GM12891 (cell line): Measurements from ENCODE around the gene ZNF283.

Source experiments
- POLR2AphosphoS5 ChIP-seq: IDR thresholded peaks from 2 replicates; pipeline ENCODE4 v1.6.1; 2011; ENCODE audit warnings: low read depth, low read length, control low read depth
- TAF1 ChIP-seq: IDR thresholded peaks from 2 replicates; pipeline ENCODE4 v1.6.1; 2011; ENCODE audit warnings: low read depth, low read length, control low read depth

DNA sequence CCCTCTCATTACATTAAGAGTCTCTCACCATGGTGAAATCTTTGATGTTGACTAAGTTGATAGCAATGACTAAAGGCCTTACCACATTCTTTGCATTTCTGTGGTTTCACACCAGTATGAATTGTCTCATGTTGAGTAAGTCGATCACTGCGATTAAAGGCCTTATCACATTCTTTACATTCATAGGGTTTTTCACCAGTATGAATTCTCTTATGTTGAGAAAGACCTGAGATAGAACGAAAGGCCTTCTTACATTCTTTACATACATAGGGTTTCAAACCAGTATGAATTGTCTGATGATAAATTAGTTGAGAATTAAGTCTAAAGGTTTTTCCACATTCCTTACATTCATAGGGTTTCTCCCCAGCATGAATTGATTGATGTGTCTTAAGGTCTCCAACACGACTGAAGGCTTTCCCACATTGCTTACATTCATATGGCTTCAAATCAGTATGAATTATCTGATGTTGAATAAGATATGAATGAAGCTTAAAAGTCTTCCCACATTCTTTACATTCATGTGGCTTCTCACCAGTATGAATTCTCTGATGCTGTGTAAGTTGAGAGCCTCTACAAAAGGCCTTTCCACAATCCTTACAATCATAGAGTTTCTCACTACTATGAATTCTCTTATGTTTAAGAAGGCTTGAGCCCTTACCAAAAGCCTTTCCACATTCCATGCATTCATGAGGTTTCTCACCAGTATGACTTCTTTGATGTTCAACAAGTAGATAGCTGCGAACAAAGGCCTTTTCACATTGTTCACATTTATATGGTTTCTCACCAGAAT is 45.6 kb downstream of the ZNF283 start:
- no peak for TF ChIP-seq POLR2AphosphoS5
- TF ChIP-seq TAF1: no peak
